OCI-LY7 (cell line): ENCODE data around the gene ZFYVE28. TPM values are rescaled to one million over a fixed set of nuclear protein-coding genes. Genes with fewer than 3 reads are reported as not detected.

Experiments
- BruUV-seq: library from RNA; stranded (reverse); fragments of 400-500 nt; replicated peaks from 2 replicates; lab custom pipeline; 2021; lab: Mats Ljungman, UMichigan
- CTCF ChIA-PET: fragments of 300-600 bp; sonication (Branson Sonifier 250); formaldehyde crosslinking; loops from one replicate; lab custom pipeline; 2022; ENCODE audit warnings: antibody characterized with exemption; ENCODE audit not compliant: unreplicated experiment; lab: Charles Lee
- POLR2A ChIA-PET: fragments of 300-600 bp; sonication (Branson Sonifier 250); formaldehyde crosslinking; loops from one replicate; lab custom pipeline; 2022; ENCODE audit warnings: antibody characterized with exemption; lab: Charles Lee
- DNase-seq: peaks from one replicate; pipeline ENCODE4 v3.0.0-alpha.2; 2015; ENCODE audit warnings: low spot score
- H2AFZ ChIP-seq: fragments of 200-600 bp; sonication (generic), shearing (Covaris generic); 2 replicates; pipeline ENCODE4 v1.6.1; 2014; ENCODE audit warnings: mild to moderate bottlenecking, antibody characterized with exemption, low read length, moderate library complexity
- H3K27ac ChIP-seq: fragments of 200-600 bp; sonication (generic); 2 replicates; pipeline ENCODE4 v1.5.1; 2014; ENCODE audit warnings: mixed run types, low read depth, mild to moderate bottlenecking, moderate library complexity, low read length, inconsistent platforms; ENCODE audit not compliant: poor library complexity, severe bottlenecking
- H3K36me3 ChIP-seq: fragments of 200-600 bp; sonication (generic); 2 replicates; pipeline ENCODE4 v1.6.1; 2014; ENCODE audit warnings: mild to moderate bottlenecking, antibody characterized with exemption, low read length, moderate library complexity, mixed read lengths; ENCODE audit not compliant: insufficient read depth
- H3K4me1 ChIP-seq: fragments of 200-600 bp; sonication (generic); 2 replicates; pipeline ENCODE4 v1.5.1; 2014; ENCODE audit warnings: mild to moderate bottlenecking, low read length; ENCODE audit not compliant: insufficient read depth, poor library complexity, severe bottlenecking
- H3K4me2 ChIP-seq: fragments of 200-600 bp; sonication (generic); 2 replicates; pipeline ENCODE4 v1.6.1; 2014; ENCODE audit warnings: mild to moderate bottlenecking, low read length
- H3K4me3 ChIP-seq: fragments of 200-600 bp; sonication (generic); 2 replicates; pipeline ENCODE4 v1.5.1; 2014; ENCODE audit warnings: mild to moderate bottlenecking, low read depth, low read length; ENCODE audit not compliant: poor library complexity, severe bottlenecking
- H3K79me2 ChIP-seq: fragments of 200-600 bp; sonication (generic); 2 replicates; pipeline ENCODE4 v1.6.1; 2016; ENCODE audit warnings: low read depth, mild to moderate bottlenecking, low read length, moderate library complexity, mixed read lengths; ENCODE audit not compliant: insufficient read depth
- H3K9me2 ChIP-seq: fragments of 200-600 bp; sonication (generic); 2 replicates; pipeline ENCODE4 v1.6.1; 2016; ENCODE audit warnings: mild to moderate bottlenecking, low read length, mixed read lengths; ENCODE audit not compliant: insufficient read depth
- H3K9me3 ChIP-seq: fragments of 200-600 bp; sonication (generic); 2 replicates; pipeline ENCODE4 v1.6.1; 2014; ENCODE audit warnings: mild to moderate bottlenecking, mixed run types, low read length, mixed read lengths
- H4K20me1 ChIP-seq: fragments of 200-600 bp; sonication (generic); 2 replicates; pipeline ENCODE4 v1.6.1; 2014; ENCODE audit warnings: mild to moderate bottlenecking, antibody characterized with exemption, low read length, moderate library complexity, mixed read lengths; ENCODE audit not compliant: insufficient read depth
- EZH2phosphoT487 ChIP-seq: fragments of 200-600 bp; sonication (generic); IDR thresholded peaks from 2 replicates; pipeline ENCODE4 v1.6.1; 2018; ENCODE audit warnings: low read depth, borderline replicate concordance, mild to moderate bottlenecking, mixed run types, antibody characterized with exemption, low read length, moderate library complexity, mixed read lengths
- intact Hi-C: fragments of 100-400 bp; cut with micrococcal nuclease; formaldehyde crosslinking; loops from one replicate; pipeline ENCODE4 v1.10.0; 2022; ENCODE audit not compliant: unreplicated experiment
- total RNA-seq, 2 experiments: library from RNA; depleted of rRNA in 1 of 2; stranded (reverse); fragments of >200 nt in 1 of 2; shearing (Covaris generic) in 1 of 2; gene quantifications; 2 replicates each; pipeline ENCODE4 v1.2.3, GENCODE V29; 2014 to 2022
- TF ChIP-seq, protein P1 (sequence below): fragments of 200-600 bp; sonication (generic); conservative IDR thresholded peaks from 2 replicates; pipeline ENCODE4 v1.5.1; 2014; ENCODE audit warnings: mild to moderate bottlenecking, antibody characterized with exemption, low read length, moderate library complexity, mixed read lengths

The ZFYVE28 gene
- total RNA-seq, 2 experiments from 2014 or later, result 0.32 TPM; not detected in 1

DNA sequence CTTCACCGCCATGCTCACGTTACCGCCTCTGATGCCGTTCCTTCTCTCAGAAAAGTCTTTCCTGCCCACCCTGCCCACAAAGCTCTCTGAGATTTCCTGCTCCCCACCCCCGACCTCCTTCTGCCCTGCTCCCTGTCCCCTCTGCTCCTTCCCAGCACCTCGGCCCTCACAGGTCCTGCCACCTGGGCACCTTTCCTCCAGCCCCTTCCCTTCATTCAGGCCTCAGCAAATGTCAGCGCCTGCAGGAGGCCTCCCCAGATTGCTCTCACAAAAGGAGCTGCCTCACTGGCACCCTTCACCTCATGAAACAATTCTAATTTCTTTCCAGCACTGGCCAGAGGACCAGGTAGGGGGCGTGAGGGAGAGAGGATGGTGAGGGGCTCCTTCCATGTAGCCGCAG, 122.9 kb downstream of the ZFYVE28 start:
- H3K4me1 ChIP-seq, result peaks cover 45% of the 10 kb centered on the region
- no peaks in the 10 kb centered on the region for H3K9me2 ChIP-seq
- intact Hi-C loops, result no loop called here
- H4K20me1 ChIP-seq, result no peaks in the 10 kb centered on the region
- no peak overlapping the region for H3K4me3 ChIP-seq
- BruUV-seq, result no TSS peak
- no peak for DNase-seq
- no peak for TF ChIP-seq EZH2phosphoT487
- TF ChIP-seq, protein P1, sequence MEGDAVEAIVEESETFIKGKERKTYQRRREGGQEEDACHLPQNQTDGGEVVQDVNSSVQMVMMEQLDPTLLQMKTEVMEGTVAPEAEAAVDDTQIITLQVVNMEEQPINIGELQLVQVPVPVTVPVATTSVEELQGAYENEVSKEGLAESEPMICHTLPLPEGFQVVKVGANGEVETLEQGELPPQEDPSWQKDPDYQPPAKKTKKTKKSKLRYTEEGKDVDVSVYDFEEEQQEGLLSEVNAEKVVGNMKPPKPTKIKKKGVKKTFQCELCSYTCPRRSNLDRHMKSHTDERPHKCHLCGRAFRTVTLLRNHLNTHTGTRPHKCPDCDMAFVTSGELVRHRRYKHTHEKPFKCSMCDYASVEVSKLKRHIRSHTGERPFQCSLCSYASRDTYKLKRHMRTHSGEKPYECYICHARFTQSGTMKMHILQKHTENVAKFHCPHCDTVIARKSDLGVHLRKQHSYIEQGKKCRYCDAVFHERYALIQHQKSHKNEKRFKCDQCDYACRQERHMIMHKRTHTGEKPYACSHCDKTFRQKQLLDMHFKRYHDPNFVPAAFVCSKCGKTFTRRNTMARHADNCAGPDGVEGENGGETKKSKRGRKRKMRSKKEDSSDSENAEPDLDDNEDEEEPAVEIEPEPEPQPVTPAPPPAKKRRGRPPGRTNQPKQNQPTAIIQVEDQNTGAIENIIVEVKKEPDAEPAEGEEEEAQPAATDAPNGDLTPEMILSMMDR, result no peak
- H2AFZ ChIP-seq, result no peak overlapping the region
- POLR2A ChIA-PET, result interaction anchor here (0.6 kb wide), 1 partner anchor 17 kb away, joined by 3 read pairs; no protein-coding TSS in a partner anchor
- H3K79me2 ChIP-seq, result no peaks in the 10 kb centered on the region
- H3K9me3 ChIP-seq, result no peaks in the 10 kb centered on the region
- CTCF ChIA-PET, result interaction anchor here (0.6 kb wide), 1 partner anchor 124 kb away, joined by 3 read pairs; the partner anchor contains the start of gene CFAP99
- no peak overlapping the region for H3K27ac ChIP-seq
- H3K36me3 ChIP-seq, result no peaks in the 10 kb centered on the region
- H3K4me2 ChIP-seq, result no peak overlapping the region

DNA sequence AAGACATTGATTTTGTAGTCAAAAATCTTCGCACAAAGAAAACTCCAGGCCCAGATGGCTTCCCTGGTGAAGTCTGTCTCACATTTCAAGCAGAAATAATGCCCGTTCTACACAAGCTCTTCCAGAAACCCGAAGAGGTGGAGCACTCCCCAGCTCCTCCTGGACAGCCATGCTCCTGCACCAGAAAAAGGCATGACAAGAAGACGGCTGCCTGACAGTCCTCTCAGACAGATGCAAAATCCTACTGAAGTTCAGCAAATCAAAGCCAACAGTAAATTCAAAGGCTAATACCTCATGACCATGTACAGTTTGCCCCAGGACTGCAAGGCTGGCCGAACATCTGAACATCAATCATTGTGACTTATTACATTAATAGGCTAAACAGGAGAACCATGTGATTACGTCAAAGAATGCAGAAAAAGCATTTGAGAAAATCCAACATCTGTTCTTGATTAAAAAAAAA, 125.8 kb downstream of the ZFYVE28 start:
- no peak overlapping the region for H2AFZ ChIP-seq
- ChIA-PET CTCF (no interaction called here), POLR2A (no interaction called here)
- no peaks in the 10 kb centered on the region for H3K79me2 ChIP-seq
- TF ChIP-seq, protein P1, result no peak
- no peak for TF ChIP-seq EZH2phosphoT487
- BruUV-seq, result no TSS peak
- no peak overlapping the region for H3K4me2 ChIP-seq
- no peak for DNase-seq
- no peaks in the 10 kb centered on the region for H3K9me2 ChIP-seq
- no peaks in the 10 kb centered on the region for H3K36me3 ChIP-seq
- intact Hi-C loops, result loop anchor here (5.0 kb wide), 1 partner anchor 50 kb away; the partner anchor contains the start of genes HAUS3 and POLN
- H4K20me1 ChIP-seq, result no peaks in the 10 kb centered on the region
- H3K27ac ChIP-seq, result no peak overlapping the region
- no peak overlapping the region for H3K4me3 ChIP-seq
- peaks cover 39% of the 10 kb centered on the region for H3K4me1 ChIP-seq
- H3K9me3 ChIP-seq, result no peaks in the 10 kb centered on the region
